Left lung (tissue), 10 donors: ENCODE measurements around the gene CADM2. TPM values are rescaled to one million over a fixed set of nuclear protein-coding genes. Genes with fewer than 3 reads are reported as not detected.
A peak's percentile ranks its signal among the peaks of the same experiment; 100 is the strongest.

Experiments used
- ATAC-seq: fragments of 200-7000 bp; cut with Tn5 transposase; one replicate; pipeline ENCODE4 v1.9.1; 2020; ENCODE audit warnings: moderate library complexity
- DNase-seq, 4 donors: peaks; one replicate each; pipeline ENCODE4 v3.0.0-alpha.2; 2013 to 2020
- H3K27ac ChIP-seq, 2 donors: fragments of 200-600 bp; sonication (generic) in 1 of 2; one replicate each; pipeline versions ENCODE4 v1.5.0 to v1.8.0; 2020 to 2021
- H3K27me3 ChIP-seq, 2 donors: fragments of 200-600 bp; sonication (generic) in 1 of 2; one replicate each; pipeline versions ENCODE4 v1.5.0 to v1.8.0; 2020 to 2021
- H3K36me3 ChIP-seq, 2 donors: fragments of 200-600 bp; sonication (generic) in 1 of 2; one replicate each; pipeline versions ENCODE4 v1.5.0 to v1.8.0; 2020 to 2021
- H3K4me1 ChIP-seq, 2 donors: fragments of 200-600 bp; one replicate each; pipeline ENCODE4 v1.8.0; 2021
- H3K4me3 ChIP-seq, 2 donors: fragments of 200-600 bp; sonication (generic) in 1 of 2; one replicate each; pipeline versions ENCODE4 v1.5.0 to v1.8.0; 2020 to 2021; ENCODE audit warnings: mild to moderate bottlenecking in 1 of 2
- H3K9me3 ChIP-seq, 2 donors: fragments of 200-600 bp; sonication (generic) in 1 of 2; one replicate each; pipeline versions ENCODE4 v1.5.0 to v1.8.0; 2020 to 2021
- intact Hi-C, 2 donors: fragments of 100-400 bp; cut with DNase I; formaldehyde crosslinking; loops; one replicate each; pipeline versions ENCODE4 v1.11.2 to v1.14.2; 2022
- polyA plus RNA-seq, 6 donors: library from polyadenylated mRNA; unstranded; fragments of 120-200 nt; gene quantifications; one replicate each; pipeline ENCODE4 v1.2.1, GENCODE V29; 2013; ENCODE audit not compliant: insufficient read length in 6 of 6
- total RNA-seq, 2 donors: library from RNA; stranded (reverse); fragmentation: NEBNext Ultra II Directional; extraction: Animal tissue kit (Norgen Biotek cat#: 25700); gene quantifications; one replicate each; pipeline ENCODE4 v1.2.1, GENCODE V29; 2021
- TF ChIP-seq, protein P1 (sequence below), 2 donors: fragments of 200-600 bp; sonication (generic) in 1 of 2; IDR thresholded peaks; one replicate each; pipeline versions ENCODE4 v1.5.0 to v1.8.0; 2021; ENCODE audit warnings: antibody characterized with exemption in 2 of 2
- donor health status: DM: no; HTN: yes; CAD: no.
- donor health status: DM: no; HTN: no; CAD: no.

CADM2 gene
- total and polyA plus RNA-seq, 8 donors, result 0.16 to 2.3 (median 0.74) TPM

DNA sequence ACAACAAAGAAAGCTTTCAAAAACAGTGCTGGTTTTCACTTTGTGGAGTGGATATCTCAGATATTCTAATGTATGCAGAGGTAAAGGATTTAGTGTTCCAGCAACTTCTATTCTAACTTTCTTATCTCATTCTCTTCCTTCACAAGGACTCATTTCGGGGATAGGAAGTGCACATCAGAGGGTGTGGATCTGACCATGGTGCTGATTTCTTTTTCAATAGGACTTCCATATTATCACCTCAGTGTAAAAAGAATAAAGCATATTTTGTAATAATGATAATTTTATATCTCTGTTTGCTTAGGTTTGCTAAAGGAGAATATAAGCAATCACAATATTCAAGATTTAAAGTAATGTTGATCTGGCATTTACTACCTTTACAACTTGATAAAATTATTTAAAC, 12.5 kb upstream of the CADM2 start:
- Histone ChIP-seq H3K9me3 (peaks cover 0 to 1% of the 10 kb centered on the region in 2 donors), H3K4me3 (no peak overlapping the region), H3K4me1 (no peaks in the 10 kb centered on the region), H3K27me3 (no peaks in the 10 kb centered on the region), H3K27ac (no peak overlapping the region), H3K36me3 (no peaks in the 10 kb centered on the region)
- ATAC-seq (no peak), DNase-seq (no peak)
- intact Hi-C loops, result no loop called here
- TF ChIP-seq, protein P1, sequence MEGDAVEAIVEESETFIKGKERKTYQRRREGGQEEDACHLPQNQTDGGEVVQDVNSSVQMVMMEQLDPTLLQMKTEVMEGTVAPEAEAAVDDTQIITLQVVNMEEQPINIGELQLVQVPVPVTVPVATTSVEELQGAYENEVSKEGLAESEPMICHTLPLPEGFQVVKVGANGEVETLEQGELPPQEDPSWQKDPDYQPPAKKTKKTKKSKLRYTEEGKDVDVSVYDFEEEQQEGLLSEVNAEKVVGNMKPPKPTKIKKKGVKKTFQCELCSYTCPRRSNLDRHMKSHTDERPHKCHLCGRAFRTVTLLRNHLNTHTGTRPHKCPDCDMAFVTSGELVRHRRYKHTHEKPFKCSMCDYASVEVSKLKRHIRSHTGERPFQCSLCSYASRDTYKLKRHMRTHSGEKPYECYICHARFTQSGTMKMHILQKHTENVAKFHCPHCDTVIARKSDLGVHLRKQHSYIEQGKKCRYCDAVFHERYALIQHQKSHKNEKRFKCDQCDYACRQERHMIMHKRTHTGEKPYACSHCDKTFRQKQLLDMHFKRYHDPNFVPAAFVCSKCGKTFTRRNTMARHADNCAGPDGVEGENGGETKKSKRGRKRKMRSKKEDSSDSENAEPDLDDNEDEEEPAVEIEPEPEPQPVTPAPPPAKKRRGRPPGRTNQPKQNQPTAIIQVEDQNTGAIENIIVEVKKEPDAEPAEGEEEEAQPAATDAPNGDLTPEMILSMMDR (IDR thresholded peaks at IDR 0.05), result no peak

DNA sequence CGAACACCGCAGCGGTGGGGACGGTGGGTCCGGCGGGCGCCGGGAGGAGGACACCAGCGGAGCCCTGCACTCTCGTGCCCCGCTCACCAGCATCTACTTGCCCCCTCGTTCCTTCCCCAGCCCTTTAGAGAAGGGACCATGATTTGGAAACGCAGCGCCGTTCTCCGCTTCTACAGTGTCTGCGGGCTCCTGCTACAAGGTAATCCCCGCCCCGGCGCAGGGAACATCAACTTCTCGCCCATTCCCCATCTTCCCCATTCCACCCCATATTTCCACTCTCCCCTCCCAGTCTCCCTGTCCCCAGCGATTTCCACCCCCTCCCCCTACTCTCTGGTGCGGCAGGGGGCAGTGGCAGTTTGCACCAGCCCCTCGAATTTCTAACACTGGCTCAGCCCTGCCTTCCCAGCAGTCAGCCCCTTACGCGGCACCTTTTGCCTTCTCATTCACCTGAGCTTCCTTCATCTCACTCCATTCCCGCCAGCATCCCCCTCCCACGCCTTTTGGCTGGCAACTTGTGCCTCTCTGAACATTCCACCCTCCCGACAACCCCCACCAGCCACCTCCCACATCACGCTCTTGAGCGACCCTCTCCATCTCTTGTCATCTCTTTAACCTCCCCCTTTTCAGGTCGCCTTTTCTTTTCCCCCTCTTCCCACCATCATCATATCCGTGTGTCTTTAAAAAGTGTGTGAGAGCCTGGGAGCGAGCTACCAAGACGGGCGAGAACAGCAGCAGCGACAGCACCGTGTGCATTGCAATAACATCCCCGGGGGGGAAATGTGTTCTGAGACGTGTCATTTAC, 882 bp downstream of the CADM2 start:
- H3K27me3 ChIP-seq, result peaks cover 20 to 70% of the 10 kb centered on the region in 2 donors
- DNase-seq (no peak), ATAC-seq (no peak)
- TF ChIP-seq, protein P1 (IDR thresholded peaks at IDR 0.05), result no peak
- intact Hi-C loops, result no loop called here
- H3K4me1 ChIP-seq, result peaks cover 0 to 3% of the 10 kb centered on the region in 2 donors
- no peak overlapping the region for H3K27ac ChIP-seq
- peak overlapping the region; percentile 33 to 45 for H3K4me3 ChIP-seq
- H3K9me3 ChIP-seq, result no peaks in the 10 kb centered on the region
- H3K36me3 ChIP-seq, result no peaks in the 10 kb centered on the region

DNA sequence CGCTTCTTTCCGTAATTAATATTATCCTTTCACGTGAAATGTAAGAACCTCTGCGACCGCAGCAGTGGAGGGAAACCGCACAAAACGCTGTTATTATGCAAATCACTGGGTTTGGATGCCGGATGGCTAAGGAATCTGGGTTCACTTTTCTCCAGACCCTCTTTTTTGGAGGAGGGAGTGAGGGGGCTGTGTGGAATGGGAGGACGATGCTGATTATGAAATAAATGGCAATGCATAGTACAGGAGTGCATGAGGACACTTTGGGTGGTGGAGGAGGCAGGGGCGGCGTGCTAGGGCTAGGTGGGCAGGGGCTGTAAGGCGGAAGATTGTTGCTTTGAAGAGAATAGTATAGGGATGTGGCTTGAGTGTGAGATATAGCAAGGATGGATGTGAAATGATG, 1.8 kb downstream of the CADM2 start:
- no peak for DNase-seq
- TF ChIP-seq, protein P1 (IDR thresholded peaks at IDR 0.05), result no peak
- H3K4me3 ChIP-seq, result no peak overlapping the region
- H3K4me1 ChIP-seq, result peaks cover 0 to 3% of the 10 kb centered on the region in 2 donors
- H3K27me3 ChIP-seq, result peaks cover 20 to 70% of the 10 kb centered on the region in 2 donors
- H3K9me3 ChIP-seq, result no peaks in the 10 kb centered on the region
- no peak for ATAC-seq
- intact Hi-C loops, result no loop called here
- H3K36me3 ChIP-seq, result no peaks in the 10 kb centered on the region
- H3K27ac ChIP-seq, result no peak overlapping the region

DNA sequence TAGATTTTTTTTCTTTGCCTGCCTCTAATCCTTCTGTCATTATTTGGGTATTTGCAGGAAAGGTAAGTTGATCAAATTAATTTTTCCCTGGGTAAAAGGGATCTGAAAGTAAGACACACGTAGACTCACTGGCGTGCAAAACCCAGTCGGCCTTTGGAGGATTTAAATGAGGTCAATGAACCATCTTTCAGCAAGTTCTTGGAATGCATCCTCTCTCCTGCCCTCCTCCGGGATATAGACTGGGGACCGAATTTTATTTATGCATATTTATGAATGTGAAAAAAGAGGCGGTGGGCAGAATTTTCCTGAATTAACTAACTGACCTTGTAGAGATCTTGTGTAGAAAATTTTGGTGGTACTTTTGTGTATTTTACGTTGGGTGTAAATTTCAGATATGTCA, 2.2 kb downstream of the CADM2 start:
- intact Hi-C loops, result no loop called here
- Histone ChIP-seq H3K36me3 (no peaks in the 10 kb centered on the region), H3K4me3 (no peak overlapping the region), H3K27me3 (peaks cover 20 to 70% of the 10 kb centered on the region in 2 donors), H3K9me3 (no peaks in the 10 kb centered on the region), H3K4me1 (peaks cover 0 to 3% of the 10 kb centered on the region in 2 donors), H3K27ac (no peak overlapping the region)
- TF ChIP-seq, protein P1 (IDR thresholded peaks at IDR 0.05), result no peak
- no peak for DNase-seq
- no peak for ATAC-seq

DNA sequence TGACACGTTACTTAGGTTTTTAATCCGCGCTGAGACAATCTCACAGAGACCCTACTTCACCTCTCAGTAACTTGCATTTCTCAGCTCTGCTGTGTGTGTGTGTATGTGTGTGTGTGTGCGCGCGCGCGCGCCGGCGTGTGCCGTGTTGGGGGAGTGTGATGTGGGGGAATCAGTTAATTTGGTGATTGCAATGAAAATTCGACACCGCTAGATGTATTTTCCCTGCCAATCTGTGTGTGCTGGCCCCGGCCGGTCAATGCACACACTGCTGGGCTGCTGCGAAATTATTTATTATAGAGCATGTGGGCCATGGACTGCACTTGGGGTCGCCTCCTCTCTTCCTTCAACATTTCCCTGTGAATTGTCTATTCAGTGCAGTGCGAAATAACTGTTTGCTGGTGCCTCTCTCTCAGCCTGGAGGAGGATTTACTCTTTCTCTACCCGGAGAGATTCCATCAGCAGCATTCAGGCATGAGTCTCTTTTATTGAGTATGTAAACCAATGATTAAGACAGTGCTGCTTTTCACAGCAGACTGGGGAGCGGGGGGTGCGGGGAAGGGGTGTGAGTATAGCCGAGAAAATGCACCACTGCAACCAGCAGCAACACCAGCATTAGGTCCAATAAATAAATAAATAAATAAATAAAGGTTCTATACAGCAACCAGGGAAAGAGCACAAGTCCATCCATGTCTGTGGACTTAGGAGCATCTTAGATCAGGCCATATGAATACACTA, 2.9 kb downstream of the CADM2 start:
- H3K36me3 ChIP-seq, result no peaks in the 10 kb centered on the region
- no peaks in the 10 kb centered on the region for H3K9me3 ChIP-seq
- no peak overlapping the region for H3K27ac ChIP-seq
- H3K4me3 ChIP-seq, result no peak overlapping the region
- DNase-seq (peak in 1 of 4 donors; percentile 74), ATAC-seq (no peak)
- H3K27me3 ChIP-seq, result peaks cover 20 to 64% of the 10 kb centered on the region in 2 donors
- H3K4me1 ChIP-seq, result peaks cover 0 to 3% of the 10 kb centered on the region in 2 donors
- TF ChIP-seq, protein P1 (IDR thresholded peaks at IDR 0.05), result no peak
- intact Hi-C loops, result no loop called here
